IPS-18c (cell line): ENCODE results near the gene NOTO.

Experiments
- H3K4me3 ChIP-seq: 2 replicates; pipeline ENCODE4 v1.7.0; 2013; ENCODE audit warnings: low read depth, mild to moderate bottlenecking, low read length, moderate library complexity; ENCODE audit not compliant: insufficient read depth
- H3K9me3 ChIP-seq: one replicate; pipeline ENCODE4 v1.6.1; 2013; ENCODE audit warnings: mild to moderate bottlenecking, low read length, moderate library complexity; ENCODE audit not compliant: control insufficient read depth, insufficient read depth

NOTO gene

DNA sequence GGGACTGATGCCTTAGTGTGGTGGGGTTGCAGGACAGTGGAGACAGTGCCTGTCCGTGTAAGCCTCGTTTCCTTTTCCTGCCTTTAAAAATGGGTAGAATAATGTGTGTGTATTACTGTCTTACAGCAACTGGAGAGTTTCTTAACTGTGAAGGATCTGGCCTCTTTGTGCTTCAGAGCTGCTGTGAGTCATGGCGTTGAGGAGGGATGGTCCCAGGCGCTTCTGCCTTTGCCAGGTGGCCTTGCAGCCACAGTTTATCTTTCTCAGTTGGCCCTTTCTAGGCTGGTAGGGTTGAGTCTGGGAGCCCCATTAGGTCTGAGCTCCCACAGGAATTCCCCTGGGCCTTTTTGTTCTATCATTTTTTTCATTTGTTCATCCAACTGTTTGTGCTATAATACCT lies 21.4 kb downstream of the NOTO start:
- no peaks in the 10 kb centered on the region for H3K9me3 ChIP-seq
- no peak overlapping the region for H3K4me3 ChIP-seq

DNA sequence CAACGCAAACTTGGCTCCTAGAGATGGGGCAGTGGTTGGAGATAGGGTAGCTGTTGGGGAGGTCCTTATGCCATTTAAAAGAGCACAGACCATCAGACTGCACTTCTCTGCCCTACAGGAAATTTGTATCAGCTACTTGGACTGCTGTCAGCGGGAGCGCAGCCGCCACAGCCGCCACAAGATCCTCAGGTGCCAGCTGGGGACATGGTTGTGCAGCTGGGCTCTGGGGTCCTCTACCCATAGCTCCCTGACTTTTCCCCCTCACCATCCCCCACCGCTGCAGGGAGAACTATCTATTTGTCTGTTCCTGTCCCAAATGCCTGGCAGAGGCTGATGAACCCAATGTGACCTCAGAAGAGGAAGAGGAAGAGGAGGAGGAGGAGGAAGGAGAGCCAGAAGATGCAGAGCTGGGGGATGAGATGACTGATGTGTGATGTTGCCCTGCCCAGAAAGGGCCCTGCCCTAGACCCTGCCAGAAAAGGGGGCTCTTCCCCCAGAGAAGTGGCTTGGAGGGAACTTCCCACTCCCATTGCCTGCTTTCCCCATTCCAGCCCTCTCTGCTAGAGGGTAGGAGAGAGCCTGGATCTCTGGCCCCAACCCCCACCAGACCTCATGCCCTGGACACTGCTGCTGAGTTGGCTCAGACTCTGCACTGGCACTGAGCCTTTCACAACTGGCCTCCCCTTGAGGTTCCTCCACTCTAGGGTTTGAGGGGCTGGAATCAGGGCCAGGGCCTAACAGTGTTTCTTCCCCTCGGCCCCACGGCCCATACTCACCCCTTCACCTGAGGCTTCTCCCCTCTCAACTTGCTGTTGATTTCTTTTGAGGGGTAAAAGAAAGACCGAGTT lies 23.4 kb downstream of the NOTO start:
- Histone ChIP-seq H3K4me3 (no peak overlapping the region), H3K9me3 (no peaks in the 10 kb centered on the region)

GRCh38 chr2:73227086-73227485 lies 24.7 kb downstream of the NOTO start:
- H3K9me3 ChIP-seq: no peaks in the 10 kb centered on the region
- no peak overlapping the region for H3K4me3 ChIP-seq

- H3K4me3 ChIP-seq: no peak overlapping the region
- H3K9me3 ChIP-seq: no peaks in the 10 kb centered on the region
These were observed 26.3 kb downstream of the NOTO start for GRCh38 chr2:73228631-73229030.

DNA sequence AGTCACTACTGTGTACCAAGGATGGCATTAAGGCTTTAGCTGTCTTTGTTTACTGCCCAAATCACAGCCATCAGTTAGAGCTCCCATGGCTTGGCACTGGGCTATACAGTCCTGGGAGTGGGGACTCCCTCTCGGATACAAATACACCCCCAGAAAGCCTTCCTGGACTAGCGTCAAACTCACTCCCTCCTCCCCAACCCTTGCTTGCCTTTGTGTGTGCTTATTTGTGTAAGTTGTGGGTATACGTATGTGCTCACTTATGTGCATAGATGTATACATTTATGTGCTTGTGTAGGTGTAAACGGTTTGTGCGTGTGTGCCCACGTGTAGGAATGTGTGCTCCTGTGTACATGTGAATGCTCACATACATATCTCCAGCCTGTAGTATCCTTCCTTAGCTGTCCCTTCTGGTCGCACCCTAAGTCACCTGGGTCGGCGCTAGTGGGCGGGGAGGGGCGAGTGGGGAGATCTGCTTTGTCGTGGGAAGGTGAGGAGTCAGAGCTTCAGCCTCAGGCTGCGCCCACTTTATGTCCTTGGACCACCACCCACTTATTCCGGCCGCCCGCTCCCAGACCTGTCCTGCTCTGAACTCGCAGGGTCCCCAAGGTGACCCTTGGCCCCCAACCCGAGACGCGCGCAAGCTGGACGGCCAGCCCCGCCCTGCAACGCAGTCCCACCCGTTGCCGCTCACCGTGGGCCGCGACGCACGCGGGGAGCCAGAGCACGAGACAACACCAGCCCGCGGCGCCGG lies 30.2 kb downstream of the NOTO start:
- Histone ChIP-seq H3K4me3 (peak overlapping the region; percentile 80), H3K9me3 (no peaks in the 10 kb centered on the region)

DNA sequence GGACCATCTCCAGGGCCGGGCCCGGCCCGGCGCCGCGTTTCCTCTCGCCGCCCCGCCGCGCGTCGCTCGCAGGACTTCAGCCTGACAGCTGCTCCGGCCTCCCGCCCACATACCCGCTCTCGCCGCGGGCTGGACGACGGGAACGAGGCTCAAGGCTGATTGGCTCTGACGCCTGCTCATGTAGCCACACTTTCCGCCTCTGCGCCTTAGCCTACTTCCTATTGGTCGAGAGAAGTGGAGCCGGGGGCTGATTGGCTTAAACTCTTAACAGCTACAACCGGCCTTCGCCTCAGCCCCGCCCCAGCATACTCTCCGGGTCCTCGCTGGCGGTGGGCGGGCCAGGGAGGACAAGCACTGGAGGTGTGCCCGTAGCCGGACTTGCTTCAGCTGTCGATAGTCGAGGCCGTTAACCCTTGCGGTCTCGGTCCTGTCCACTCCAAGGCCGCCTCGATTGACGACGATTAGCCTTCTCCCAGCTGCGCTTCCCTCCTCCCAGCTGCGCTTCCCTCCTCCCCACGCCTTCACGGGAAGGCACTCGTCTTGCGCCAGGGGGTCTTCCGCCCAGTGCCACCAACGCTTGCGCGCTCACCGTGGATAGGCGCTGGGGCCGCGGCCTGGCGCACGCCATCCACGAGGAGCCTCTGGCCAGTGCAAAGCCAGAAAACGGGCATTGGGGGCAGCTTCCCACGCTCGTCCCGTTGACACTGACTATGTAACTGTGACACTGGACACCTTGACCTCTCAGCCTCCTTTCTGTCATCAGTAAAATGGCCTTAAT lies 31.0 kb downstream of the NOTO start, which contains the start of gene PRADC1:
Gene PRADC1, minus strand, starts transcription at position 86 of the 778 bp plus-strand sequence. Its CDS starts 79 bp downstream, at position 7.
- H3K4me3 ChIP-seq: peak within 1 kb of the TSS; percentile 93

DNA sequence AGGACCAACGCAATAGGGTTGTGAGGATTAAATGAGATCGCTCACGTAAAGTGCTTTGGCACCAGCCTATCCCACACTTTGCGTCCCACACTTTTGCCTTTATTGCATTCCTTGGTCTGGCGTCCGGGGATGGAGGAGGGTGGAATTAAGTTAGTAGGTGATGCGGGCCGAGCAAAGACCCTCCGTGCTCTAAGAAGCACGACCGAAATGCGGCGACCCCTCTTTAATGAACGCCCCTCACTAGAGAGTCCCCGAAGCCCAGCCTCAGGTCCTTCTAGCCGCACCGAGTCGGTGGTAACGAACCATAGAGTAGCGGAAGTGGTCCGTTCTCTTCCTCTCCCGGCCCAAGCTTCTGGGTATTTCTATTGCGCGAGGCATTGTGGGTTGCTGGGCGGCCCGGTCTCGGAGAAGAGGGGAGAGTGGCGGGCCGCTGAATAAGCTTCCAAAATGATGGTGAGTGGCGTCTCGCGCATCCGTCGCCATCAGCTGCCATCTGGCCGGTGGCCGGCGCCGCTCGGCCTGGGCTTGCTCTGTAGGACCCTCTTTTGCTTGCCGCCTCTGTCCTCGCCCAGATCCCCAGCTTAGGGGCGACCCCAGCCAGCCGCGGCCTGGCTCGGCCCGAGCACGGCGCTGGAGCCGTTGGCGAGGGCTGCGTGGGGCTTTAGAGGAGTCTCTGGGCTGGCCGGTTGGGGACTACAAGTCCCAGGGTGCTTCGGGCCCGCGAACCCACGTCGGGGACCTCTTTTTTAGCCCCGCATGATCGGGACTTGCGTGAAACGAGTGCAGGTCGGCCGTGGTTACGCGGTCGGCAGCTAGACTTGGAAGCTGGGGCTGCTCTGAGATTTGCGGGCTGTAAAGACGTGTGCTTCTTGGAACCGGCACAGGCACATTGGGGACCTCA lies 31.8 kb downstream of the NOTO start, which contains the start of gene CCT7:
Gene CCT7, plus strand, starts transcription at position 377 of the 901 bp plus-strand sequence. Its CDS starts 71 bp downstream, at position 448.
- peak within 1 kb of the TSS; percentile 93 for H3K4me3 ChIP-seq
- H3K9me3 ChIP-seq: no peaks in the 10 kb centered on the region

More for the DNA sequence above, 31.0 kb downstream of the NOTO start, which contains the start of gene PRADC1:
- no peaks in the 10 kb centered on the region for H3K9me3 ChIP-seq

GRCh38 chr2:73235315-73236028 lies 33.1 kb downstream of the NOTO start:
- Histone ChIP-seq H3K9me3 (no peaks in the 10 kb centered on the region), H3K4me3 (peak overlapping the region; percentile 93)

DNA sequence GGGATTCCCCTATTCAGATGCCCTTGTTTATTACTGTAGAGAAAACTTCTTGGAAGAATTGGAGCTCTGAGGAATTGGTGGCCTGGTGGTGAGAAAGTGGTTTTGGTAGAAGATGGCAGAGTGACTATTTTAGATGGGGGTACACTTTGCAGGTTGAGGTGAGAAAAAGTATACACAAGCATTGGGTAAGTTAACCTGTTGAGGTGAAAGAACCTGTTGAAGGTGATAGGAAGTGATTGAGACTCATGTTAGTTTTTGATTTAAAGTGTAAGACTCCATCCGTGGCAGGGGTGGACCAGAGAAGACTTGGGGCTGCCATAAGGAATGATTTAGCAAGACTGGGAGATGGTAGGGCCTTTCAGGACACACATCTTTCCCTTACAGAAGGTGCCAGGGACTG lies 34.8 kb downstream of the NOTO start:
- Histone ChIP-seq H3K9me3 (no peaks in the 10 kb centered on the region), H3K4me3 (no peak overlapping the region)

DNA sequence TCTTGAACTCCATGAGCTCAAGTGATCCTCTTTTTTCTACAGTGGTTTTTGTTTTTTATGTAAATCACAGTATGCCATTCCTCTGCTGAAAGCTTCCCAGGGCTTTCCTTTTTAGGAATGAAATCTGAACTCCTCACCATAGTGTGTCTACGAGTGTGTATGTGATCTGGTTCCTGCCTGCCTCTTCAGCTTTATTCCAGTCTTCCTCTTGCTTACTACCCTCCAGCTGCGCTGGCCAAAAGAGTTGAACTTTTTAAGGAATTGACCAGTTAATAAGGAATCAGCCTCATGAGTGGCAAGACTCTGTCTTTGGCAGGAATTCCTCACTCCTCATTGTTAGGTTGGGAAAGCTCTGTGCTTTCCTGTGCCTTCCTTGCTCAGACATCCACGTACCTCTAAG lies 35.8 kb downstream of the NOTO start:
- Histone ChIP-seq H3K9me3 (no peaks in the 10 kb centered on the region), H3K4me3 (no peak overlapping the region)

DNA sequence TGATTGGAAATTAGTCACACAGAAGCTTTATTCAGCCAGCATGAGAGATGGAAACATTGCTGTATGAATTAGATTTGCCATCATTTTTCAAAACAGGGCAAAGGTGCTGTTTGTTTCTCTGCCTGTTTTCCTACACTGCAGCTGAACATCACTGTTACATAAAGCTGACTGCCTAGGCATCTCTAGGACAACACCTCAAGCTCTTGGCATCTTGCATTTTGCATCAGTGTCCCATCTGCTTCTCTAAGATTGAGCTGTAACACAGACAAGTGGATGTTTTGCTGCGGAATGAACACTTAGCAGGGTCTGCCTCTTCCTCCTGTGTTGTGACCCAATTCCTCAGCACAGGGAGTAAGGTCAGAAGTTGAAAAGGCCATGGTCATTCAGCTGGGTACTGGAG lies 36.6 kb downstream of the NOTO start:
- no peaks in the 10 kb centered on the region for H3K9me3 ChIP-seq
- H3K4me3 ChIP-seq: no peak overlapping the region

DNA sequence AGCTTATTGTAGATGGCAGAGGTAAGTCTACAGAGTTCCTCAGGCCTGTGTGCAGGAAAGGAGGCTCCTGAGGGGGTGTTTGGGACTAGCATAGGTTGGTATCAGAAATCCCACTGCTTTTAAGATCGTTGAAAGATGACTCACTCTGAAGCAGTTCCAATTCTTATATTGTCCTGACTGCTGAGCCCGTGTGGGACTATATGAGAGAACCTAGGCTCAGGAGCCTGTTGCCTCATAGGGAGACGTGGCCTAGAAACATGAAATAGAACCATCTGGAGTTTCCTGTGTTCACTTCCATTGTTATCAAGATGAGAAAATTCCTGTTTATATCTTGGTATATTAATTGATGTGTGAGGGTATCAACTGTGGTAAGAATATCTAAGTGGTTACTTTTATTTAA lies 37.4 kb downstream of the NOTO start:
- Histone ChIP-seq H3K9me3 (no peaks in the 10 kb centered on the region), H3K4me3 (no peak overlapping the region)

GRCh38 chr2:73243884-73244570 lies 41.7 kb downstream of the NOTO start:
- Histone ChIP-seq H3K9me3 (no peaks in the 10 kb centered on the region), H3K4me3 (no peak overlapping the region)

DNA sequence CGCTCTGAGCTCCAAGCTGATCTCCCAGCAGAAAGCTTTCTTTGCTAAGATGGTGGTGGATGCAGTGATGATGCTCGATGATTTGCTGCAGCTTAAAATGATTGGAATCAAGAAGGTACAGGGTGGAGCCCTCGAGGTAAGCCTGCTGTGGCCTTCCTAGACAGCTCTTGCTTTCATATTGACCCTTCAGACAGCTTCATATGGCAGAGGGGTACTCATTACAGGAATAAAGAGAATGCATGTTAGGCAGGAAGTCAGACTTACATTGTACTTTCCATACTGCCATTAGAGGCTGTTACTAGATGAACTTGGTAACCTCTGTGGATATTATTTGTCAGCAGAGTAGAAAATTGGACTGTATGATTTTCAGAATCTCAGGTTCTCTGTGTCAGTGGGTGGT lies 42.2 kb downstream of the NOTO start:
- H3K9me3 ChIP-seq: no peaks in the 10 kb centered on the region
- no peak overlapping the region for H3K4me3 ChIP-seq

DNA sequence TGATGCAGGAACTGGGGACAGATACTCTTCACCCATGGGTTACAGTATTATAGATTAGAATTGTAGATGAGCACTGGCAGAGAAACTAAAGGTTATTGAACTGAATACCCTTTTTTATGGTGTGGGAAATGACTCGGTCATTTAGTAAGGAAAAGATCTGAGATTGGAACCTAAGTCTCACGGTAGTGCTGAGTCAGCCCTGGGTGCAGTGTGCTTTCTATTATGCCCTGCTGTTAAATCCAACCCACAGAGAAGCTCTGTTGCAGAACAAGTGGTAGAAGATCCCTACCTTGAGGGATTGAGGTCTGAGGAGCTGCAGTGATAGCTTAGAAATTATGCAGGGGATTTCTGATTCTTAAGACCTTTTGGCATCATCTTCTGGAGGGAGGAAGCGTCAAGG lies 44.5 kb downstream of the NOTO start:
- Histone ChIP-seq H3K9me3 (no peaks in the 10 kb centered on the region), H3K4me3 (no peak overlapping the region)
